H4 (cell line): ENCODE data around the gene KIF5A. TPM values are rescaled to one million over a fixed set of nuclear protein-coding genes. Genes with fewer than 3 reads are reported as not detected.

Experiments used
- DNase-seq: peaks from one replicate; pipeline ENCODE4 v3.0.0-alpha.2; 2015; ENCODE audit warnings: low spot score
- total RNA-seq: library from RNA; depleted of rRNA; stranded (reverse); fragments of >200 nt; shearing (Covaris generic); gene quantifications from 2 replicates; pipeline ENCODE4 v1.2.3, GENCODE V29; 2014

KIF5A gene
- total RNA-seq, 1 experiment from 2014 or later: 0.27 TPM

- no peak for DNase-seq
Observed at GRCh38 chr12:57619434-57620244, 69.8 kb downstream of the KIF5A start.

GRCh38 chr12:57620245-57620935 lies 70.5 kb downstream of the KIF5A start:
- DNase-seq: no peak

GRCh38 chr12:57620936-57621496 lies 71.2 kb downstream of the KIF5A start:
- DNase-seq: no peak

GRCh38 chr12:57621497-57622292 lies 71.9 kb downstream of the KIF5A start:
- DNase-seq: no peak

- no peak for DNase-seq
Observed at GRCh38 chr12:57622293-57623245, 72.7 kb downstream of the KIF5A start.

GRCh38 chr12:57623385-57623784 lies 73.5 kb downstream of the KIF5A start:
- no peak for DNase-seq

GRCh38 chr12:57623811-57624390 lies 74.1 kb downstream of the KIF5A start:
- no peak for DNase-seq

- DNase-seq: no peak
Observed at GRCh38 chr12:57624441-57625220, 74.8 kb downstream of the KIF5A start.

- DNase-seq: no peak
Observed at GRCh38 chr12:57625261-57626032, 75.6 kb downstream of the KIF5A start.

- no peak for DNase-seq
Observed at GRCh38 chr12:57626111-57626920, 76.5 kb downstream of the KIF5A start.

GRCh38 chr12:57626921-57627445 lies 77.1 kb downstream of the KIF5A start:
- DNase-seq: no peak

GRCh38 chr12:57627501-57628279 lies 77.8 kb downstream of the KIF5A start:
- DNase-seq: no peak

- no peak for DNase-seq
Observed at GRCh38 chr12:57628280-57629191, 78.7 kb downstream of the KIF5A start.

- DNase-seq: no peak
Observed at GRCh38 chr12:57629897-57630471, 80.1 kb downstream of the KIF5A start.

GRCh38 chr12:57630891-57631433 lies 81.1 kb downstream of the KIF5A start:
- DNase-seq: no peak
